GM20000 (cell line): ENCODE results near the gene ETFBKMT.

Experiments
- DNase-seq: peaks from one replicate; pipeline ENCODE4 v3.0.0; 2012; ENCODE audit warnings: low spot score
- TF ChIP-seq, protein P1 (sequence below): IDR thresholded peaks from 2 replicates; pipeline ENCODE4 v1.5.1; 2012; ENCODE audit warnings: mild to moderate bottlenecking, control low read depth; ENCODE audit errors: extremely low read depth, missing control alignments

ETFBKMT gene, protein sequence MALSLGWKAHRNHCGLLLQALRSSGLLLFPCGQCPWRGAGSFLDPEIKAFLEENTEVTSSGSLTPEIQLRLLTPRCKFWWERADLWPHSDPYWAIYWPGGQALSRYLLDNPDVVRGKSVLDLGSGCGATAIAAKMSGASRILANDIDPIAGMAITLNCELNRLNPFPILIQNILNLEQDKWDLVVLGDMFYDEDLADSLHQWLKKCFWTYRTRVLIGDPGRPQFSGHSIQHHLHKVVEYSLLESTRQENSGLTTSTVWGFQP

DNA sequence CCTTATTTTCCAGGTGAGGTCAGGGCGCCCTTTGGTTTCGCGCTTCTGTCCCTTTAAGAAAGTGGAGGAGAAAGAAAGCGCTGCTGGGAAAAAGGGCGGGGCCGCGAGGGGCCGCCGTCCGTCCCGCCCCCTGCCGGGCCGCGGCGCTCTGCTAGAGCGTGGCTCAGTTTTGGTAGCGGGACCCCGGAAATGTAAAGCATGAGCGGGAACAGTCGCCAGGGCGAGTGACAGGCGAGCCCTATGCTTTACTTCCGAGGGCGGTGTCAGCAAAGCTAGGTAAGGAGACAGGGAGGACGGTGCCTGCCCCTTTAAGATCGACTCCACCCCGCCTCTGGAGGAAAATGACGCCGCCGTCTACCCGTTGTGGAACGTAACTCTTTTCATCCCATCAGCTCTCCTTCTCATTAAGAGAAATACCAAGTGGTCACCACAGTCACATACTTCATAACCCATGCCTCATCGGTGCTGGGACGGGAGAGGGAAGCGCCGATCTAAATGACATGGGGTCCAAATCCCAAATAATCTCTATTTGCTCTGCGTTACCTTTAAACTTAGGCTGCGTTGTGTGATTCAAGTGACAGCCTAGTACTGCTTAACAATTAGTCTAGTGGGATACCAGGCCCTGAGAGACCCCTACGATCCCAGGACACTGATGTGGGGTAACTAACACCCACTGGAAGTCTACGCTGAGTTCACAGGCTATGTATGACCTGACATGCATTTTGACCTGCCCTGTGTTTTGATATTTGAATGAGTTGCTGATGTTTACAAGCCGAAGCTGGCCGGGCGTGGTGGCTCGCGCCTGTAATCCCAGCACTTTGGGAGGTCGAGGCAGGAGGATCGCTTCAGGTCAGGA, at the start of gene ETFBKMT:
ETFBKMT (plus strand) TSS at position 602 of the 856 bp plus-strand sequence. CDS start 2,266 bp downstream, outside the sequence.
- TF ChIP-seq, protein P1, sequence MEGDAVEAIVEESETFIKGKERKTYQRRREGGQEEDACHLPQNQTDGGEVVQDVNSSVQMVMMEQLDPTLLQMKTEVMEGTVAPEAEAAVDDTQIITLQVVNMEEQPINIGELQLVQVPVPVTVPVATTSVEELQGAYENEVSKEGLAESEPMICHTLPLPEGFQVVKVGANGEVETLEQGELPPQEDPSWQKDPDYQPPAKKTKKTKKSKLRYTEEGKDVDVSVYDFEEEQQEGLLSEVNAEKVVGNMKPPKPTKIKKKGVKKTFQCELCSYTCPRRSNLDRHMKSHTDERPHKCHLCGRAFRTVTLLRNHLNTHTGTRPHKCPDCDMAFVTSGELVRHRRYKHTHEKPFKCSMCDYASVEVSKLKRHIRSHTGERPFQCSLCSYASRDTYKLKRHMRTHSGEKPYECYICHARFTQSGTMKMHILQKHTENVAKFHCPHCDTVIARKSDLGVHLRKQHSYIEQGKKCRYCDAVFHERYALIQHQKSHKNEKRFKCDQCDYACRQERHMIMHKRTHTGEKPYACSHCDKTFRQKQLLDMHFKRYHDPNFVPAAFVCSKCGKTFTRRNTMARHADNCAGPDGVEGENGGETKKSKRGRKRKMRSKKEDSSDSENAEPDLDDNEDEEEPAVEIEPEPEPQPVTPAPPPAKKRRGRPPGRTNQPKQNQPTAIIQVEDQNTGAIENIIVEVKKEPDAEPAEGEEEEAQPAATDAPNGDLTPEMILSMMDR = peak; percentile 4
- DNase-seq = peak; percentile 88

DNA sequence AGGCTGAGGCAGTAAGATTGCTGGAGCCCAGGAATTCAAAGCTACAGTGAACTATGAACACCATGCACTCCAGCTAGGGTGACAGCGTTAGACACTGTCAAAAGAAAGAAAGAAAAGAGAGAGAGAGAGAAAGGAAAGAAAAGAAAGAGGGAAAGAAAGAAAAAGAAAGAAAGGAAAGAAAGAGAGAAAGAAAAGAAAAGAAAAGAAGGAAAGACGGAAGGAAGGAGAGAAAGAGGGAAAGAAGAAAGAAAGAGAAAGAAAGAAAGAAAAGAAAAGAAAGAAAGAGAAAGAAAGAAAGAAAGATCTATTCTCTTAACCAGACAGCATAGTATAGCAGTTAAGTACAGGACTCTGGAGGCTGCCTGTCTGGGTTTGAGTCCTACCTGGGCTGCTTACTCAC, 46.7 kb upstream of the ETFBKMT start:
- TF ChIP-seq, protein P1 = no peak
- DNase-seq = no peak

DNA sequence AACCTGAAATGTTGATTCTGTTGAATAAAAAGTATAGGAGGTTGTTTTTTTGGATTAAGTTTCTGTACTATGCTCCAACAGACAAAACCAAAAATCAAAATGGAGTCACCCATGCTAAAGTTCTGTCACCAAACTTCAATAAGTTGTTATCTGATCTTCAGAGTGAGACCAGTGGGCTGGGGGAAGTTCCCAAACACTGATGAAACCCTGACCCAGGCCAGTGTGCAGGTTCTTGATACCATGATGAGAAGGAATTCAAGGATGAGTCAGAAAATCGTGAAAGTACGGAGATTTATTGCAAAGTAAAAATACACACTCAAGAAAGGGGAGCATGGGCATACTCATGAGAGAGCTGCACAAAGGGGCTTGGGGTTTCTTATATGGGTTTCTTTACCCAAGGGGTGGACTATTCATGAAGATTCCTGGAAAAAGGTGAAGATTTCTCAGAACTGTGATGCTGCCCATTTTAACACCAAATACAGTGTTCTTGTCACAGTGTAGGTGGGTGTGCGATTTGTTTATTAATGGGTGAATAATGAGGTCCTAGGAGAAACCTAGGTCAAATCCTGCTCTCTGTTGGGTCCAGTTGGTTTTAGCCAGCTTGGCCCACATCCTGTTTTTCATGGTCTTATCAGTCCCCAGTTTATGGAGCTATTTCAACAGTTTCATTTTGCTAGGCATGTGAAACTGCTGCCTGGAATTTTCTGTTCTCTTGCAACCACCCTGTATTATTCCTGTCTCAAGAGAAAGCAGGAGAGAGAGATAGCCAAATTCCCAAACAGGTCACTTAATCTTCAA, 41.1 kb upstream of the ETFBKMT start:
- no peak for DNase-seq
- TF ChIP-seq, protein P1 = no peak

DNA sequence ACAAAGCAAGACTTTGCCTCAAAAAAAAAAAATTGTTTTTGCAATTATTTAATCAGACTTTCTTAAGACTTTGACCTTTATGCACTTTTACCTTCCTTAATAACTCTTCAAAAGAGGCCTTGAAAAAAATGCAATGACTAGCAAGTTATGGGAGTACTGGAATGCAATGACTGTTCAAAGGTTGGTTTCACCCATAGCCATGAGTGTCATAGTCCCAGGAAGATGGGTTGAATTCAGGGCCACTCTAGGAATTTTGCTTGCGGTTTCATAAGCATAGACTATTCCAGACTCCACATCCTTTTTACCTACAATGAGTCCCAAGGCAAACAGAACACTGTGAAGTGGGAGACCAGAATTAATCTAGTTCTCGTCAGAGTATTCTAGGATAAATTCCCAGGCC, 39.2 kb upstream of the ETFBKMT start:
- no peak for DNase-seq
- TF ChIP-seq, protein P1 = no peak

DNA sequence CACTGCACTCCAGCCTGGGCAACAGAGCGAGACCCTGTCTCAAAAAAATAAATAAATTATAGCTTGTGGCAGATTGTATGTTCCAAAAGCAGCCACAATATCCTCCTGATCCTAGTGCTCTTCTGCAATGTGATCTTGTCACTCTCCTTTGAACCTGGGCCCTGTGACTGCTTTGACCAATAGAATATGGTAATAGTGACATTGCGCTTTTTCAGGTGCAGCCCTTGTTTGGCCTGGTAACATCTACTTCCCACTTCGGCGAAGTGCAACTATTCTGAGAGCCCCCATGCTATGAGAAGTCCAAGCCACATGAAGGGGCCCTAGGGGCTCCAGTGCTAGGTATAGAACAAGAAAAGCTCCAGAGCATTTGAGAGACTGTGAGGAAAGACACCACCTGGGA, 37.5 kb upstream of the ETFBKMT start:
- no peak for DNase-seq
- TF ChIP-seq, protein P1 = no peak

DNA sequence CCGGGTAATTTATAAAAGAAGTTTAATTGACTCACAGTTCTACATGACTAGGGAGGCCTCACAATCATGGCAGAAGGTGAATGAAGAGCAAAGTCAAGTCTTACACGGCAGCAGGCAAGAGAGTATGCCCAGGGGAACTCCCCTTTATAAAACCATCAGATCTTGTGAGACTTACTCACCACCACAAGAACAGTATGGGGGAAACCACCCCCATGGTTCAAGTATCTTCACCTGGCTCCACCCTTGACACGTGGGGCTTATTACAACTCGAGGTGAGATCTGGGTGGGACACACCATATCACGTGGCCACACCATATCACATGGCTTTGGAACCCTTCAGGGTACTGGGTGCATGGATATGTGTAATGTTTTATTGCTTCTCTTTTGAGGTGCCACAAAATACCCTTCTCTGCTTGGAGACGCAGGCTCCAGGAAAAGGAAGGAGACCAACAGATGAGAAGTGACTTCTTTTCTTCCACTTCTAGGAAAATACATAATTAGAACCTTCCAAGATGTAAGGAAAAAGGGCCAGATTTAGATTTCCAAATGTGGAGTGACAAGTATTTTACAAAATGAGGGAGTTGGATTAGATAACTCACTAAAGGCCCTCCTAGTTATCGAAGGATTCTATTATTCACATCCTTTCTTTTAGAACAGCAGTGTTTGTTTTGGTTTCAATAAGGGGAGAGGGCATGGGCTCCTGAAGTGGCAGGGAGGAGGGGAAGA, 33.1 kb upstream of the ETFBKMT start:
- TF ChIP-seq, protein P1 = no peak
- no peak for DNase-seq
